Measurements from ENCODE around the gene UVRAG.

GRCh38 chr11:75856912-75857311 is 41.9 kb downstream of the UVRAG start:
- no peak for TF ChIP-seq CTCF (IDR thresholded peaks at IDR 0.05 in 8 of 11, conservative IDR thresholded peaks at IDR 0.05 in 3 of 11)
- TF ChIP-seq POLR2A (IDR thresholded peaks at IDR 0.05): no peak

Measured in spleen (tissue), 7 donors.